NCI-H226 (cell line): ENCODE measurements around the gene HOXB13.
"Not testable (repeated sequence)": the region's sequence is repeated elsewhere in the genome, so short reads cannot be mapped to it uniquely, and the experiment has no call there.

ENCODE experiments used
- DNase-seq: peaks from one replicate; pipeline ENCODE4 v3.0.0-alpha.2; 2015

HOXB13 gene

GRCh38 chr17:48726114-48726915 is 2.2 kb downstream of the HOXB13 start:
- no peak for DNase-seq

DNA sequence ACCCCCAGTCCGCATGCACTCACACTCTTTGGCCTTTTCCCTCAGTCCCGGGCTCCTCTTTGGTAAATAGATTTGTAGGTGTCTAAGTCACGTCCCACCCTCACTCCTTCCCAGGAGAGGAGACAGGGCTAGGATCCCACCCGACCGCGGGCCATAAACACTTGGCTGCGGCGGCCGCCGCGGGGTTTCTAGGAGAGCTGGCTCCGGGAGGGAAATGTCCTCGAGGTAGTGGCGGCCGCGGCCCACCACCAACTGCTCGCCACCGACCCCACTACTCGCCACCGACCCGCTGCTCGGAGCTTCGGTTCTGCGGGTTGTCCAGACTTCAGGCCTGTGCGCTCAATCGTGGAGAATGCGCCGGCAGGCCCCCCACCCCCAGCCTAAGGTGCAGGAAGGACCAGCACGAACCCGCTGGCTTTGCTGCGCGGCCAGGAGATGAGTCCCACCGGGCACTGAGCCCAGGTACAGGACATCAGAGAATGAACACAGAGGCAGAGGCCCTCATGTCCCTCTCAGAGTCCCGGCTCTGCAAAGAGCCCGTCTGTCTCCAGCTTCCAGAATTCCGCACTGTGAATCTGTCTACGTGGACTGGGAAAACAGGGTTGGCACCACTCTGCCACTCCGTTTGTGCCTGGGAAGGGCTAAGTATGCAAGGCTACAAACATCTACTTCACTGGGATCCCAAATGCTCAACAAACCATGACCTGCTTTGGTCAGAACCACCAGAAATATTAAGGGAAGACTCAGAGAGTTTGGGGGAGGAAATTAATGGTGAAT is 3.1 kb downstream of the HOXB13 start:
- no peak for DNase-seq

DNA sequence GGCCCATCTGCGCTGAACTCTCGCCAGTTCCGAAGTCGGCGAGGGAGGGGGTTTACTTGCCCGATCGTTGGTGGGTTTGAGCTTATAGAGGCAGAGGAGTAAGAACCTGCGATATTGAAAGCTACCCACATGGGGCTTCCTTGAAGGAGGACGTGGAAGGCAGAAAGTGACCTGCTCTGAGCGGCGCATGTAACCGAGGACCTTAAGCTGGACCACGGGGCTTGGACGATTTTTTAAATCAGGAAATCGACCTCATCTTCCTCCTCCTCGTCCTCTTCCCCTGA is 3.6 kb downstream of the HOXB13 start:
- no peak for DNase-seq

DNA sequence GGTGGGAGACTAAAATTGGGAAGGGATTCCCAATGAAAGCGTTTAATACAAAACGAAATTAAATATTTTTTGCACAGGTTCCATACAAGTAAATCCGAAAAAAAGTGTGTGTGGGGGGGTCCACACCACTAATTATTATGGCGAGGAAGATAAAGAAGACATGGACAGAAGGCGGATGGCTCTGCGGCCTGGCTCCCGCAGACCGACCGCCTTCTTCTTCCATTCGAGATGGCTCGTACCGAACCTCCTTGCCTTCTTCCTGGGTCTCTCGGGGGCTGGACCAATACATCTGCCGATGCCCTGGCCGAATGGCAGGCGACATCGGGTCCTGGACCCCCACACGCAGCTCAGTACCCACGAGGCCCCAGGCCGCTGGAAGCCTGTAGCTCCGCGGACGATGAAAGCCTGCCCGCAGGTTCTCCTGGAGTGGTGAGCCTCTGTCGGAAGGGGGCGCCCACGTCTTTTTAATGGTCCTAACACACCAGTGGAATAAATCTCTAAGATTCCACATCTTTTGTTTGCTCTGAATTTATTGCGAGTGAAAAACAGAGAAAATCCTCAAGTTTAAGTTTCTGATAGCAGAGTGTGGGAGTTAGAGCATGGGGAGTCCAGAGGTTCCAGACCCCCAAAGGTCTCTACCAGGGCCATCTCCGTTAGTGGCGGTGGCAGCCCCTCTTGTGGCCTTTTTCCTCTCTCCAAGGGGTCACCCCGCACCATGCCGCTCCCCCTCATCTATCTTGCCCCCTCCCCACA is 4.1 kb downstream of the HOXB13 start:
- peak; percentile 33 for DNase-seq

GRCh38 chr17:48723423-48724250 is 4.9 kb downstream of the HOXB13 start:
- DNase-seq, result no peak

DNA sequence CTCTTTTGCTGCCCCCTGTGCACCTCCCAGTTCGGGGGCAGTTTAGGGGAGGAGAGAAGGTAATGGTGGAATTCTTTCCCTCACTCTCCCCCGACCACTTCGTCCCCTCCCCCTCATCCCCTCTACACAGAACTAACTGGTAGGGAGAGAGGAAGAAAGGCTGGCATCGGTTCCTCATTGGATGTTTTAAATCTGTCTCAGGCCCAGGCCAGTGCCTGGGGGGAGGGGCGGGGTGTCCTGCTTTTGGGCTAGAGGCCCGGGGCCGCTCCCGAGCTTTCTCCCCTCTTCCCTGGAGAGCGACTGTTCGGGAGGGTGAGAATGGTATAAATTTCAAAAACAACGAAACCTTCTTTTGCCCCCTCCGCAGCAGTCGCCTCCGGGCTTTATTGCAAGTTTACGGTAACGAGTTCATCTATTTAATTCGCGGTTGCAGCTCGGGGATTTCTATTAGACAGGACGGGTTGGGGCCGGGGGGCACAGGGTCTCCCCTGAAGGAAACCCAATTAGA is 5.6 kb downstream of the HOXB13 start, which contains the start of gene PRAC2:
TSS of gene PRAC2 (plus strand) at position 271 of the 508 bp plus-strand sequence. CDS start 1,226 bp downstream, outside the sequence.
- no peak for DNase-seq

DNA sequence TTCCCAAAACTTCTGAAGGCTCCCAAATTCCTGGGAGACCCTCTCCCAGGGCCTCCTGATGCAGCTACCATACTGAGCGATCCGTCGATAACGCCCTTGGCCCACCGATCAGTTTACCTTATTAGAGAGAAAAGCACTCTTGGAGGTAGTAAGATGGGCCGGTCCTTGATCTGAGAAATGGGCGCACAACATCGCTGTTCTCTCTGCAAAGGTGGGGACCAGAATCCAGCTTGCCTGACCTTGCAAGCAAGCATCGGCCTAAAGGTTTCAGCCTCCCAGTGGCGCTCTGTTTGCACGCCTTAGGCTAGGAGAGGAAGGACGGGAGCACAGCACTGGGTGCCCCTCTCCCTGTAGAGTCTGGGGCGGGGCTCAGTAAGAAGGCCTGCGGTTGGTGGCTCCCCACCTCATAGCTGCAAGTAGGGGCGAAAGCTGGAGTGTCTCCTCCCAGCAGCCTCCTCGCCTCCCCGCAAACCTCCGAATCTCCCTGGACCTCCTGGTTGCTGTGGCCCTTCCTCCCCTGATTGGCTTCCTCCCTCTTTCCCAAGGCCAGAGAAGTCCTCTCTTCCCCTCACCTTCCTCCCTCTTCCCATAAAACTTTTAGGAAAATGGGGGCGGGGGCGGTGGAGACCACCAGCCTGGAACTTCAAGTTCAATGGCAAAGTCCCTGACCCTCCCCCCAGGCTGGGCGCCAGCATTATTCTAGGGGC is 6.2 kb downstream of the HOXB13 start, which contains the start of gene PRAC1:
TSS of gene PRAC1 (minus strand) at position 318 of the 707 bp plus-strand sequence. CDS start at position 192, 126 bp downstream.
- DNase-seq, result no peak

GRCh38 chr17:48721009-48721402 is 7.5 kb downstream of the HOXB13 start:
- DNase-seq, result no peak

DNA sequence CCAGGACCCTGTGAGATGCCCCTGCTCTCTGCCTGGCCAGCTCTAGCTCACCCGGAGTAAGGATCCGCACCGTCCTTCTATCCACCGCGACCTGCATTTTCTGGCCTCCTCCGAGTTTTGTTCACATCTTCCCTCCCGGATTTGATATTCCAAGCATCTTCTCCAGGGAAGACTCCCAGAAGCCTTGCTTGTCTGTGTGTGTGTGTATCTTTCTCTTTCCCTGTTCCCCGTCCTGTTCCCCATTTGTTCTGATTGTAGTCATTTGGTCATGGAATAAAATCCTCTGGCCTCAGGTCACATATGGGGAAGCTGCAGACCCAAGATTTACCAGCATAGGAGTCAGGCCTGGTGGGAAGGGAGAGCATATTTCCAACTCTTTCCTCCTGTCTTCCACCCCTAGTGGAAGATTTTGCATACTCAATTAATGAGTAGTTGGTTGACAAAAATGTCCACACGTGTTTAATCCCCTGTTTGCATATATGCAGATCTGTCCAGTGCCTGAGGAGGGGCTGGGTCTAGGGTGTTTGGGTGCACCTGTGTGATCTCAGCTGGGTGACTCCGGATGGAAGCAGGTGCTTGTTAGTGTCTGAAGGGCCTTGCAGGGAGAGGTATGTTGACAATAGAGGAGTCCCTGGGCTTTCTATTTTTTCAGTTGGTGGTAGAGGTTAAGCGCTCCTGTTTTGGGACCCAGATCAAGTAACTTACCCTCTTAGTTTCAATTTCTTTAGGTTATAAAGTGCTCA is 8.1 kb downstream of the HOXB13 start:
- no peak for DNase-seq

GRCh38 chr17:48719642-48720265 is 8.8 kb downstream of the HOXB13 start:
- no peak for DNase-seq

- no peak for DNase-seq
Observed at GRCh38 chr17:48718761-48719641, 9.5 kb downstream of the HOXB13 start.

GRCh38 chr17:48718227-48718760 is 10.3 kb downstream of the HOXB13 start:
- DNase-seq, result no peak

GRCh38 chr17:48717367-48718226 is 11.0 kb downstream of the HOXB13 start:
- no peak for DNase-seq

DNA sequence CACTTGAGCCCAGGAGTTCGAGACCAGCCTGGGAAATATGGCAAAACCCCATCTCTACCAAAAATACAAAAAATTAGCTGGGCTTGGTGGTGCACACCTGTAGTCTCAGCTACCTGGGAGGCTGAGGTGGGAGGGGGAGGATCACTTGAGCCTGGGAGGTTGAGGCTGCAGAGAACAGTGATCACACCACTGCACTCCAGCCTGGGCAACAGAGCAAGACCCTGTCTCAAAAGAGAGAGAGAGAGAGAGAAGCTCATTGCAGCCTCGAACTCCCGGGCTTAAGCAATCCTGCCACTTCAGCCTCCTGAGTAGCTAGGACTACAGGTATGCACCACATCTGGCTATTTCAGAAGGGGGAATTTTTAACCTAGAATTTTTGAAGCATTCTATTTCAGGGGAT is 12.0 kb downstream of the HOXB13 start:
- DNase-seq, result not testable (repeated sequence)

GRCh38 chr17:48715496-48716399 is 12.8 kb downstream of the HOXB13 start:
- DNase-seq, result no peak

DNA sequence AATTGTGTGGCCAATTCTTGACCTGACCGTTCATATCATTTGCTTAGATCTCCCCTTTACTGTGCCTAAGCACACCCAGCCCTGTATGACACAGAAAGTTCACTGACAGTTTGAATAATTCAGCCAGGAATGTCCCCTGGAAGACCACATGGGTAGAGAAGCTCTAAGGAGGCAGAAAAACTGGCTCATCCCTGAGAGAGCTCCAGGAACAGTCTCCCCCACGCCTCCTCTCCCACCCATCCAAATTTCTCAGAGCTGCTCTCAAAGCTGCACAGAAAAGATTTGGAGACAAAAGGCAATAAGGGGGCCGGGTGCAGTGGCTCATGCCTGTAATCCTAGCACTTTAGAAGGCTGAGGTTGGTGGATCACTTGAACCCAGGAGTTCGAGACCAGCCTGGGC is 17.4 kb downstream of the HOXB13 start:
- no peak for DNase-seq
